ENCODE measurements around the gene RSPH6A. TPM values are rescaled to one million over a fixed set of nuclear protein-coding genes. Genes with fewer than 3 reads are reported as not detected.

RSPH6A gene
- 0.15 and 0.17 TPM in 2 replicates for total RNA-seq

GRCh38 chr19:45814851-45815480, at the start of gene RSPH6A:
Gene RSPH6A, minus strand, starts transcription at chr19:45815308. Its CDS starts 132 bp downstream, at chr19:45815176.

GRCh38 chr19:45863840-45864628, 48.9 kb upstream of the RSPH6A start, which contains the start of gene FOXA3:
Gene FOXA3, plus strand, starts transcription at chr19:45864326. Its CDS starts 131 bp downstream, at chr19:45864457.

GRCh38 chr19:45862564-45863334, 47.6 kb upstream of the RSPH6A start, which contains the start of gene SYMPK:
Gene SYMPK, minus strand, starts transcription at chr19:45863147. Its CDS starts 8,652 bp downstream, at chr19:45854495.

GRCh38 chr19:45792470-45793177, 22.5 kb downstream of the RSPH6A start, which contains the start of gene DMWD:
Gene DMWD, minus strand, starts transcription at chr19:45792845. Its CDS starts 89 bp downstream, at chr19:45792756.

GRCh38 chr19:45782162-45782691, 32.9 kb downstream of the RSPH6A start, which contains the start of gene DMPK:
Gene DMPK, minus strand, starts transcription at chr19:45782490. Its CDS starts 138 bp downstream, at chr19:45782352.

GRCh38 chr19:45768984-45769782, 45.9 kb downstream of the RSPH6A start, which contains the start of gene SIX5:
Gene SIX5, minus strand, starts transcription at chr19:45769252. Its CDS starts 408 bp downstream, at chr19:45768844.

Other genes starting within 250 kb of the RSPH6A start
- 5.5 and 6.5 TPM in 2 replicates for gene OPA3, start 230.5 kb downstream of the RSPH6A start, total RNA-seq
- gene GPR4, start 213.1 kb downstream of the RSPH6A start, total RNA-seq, result 0.17 and 0.73 TPM in 2 replicates
- gene EML2, start 175.9 kb downstream of the RSPH6A start, total RNA-seq, result 38.3 and 63.5 TPM in 2 replicates
- 0.29 TPM in 1 of 2 replicates, not detected in the other for gene GIPR, start 147.1 kb downstream of the RSPH6A start, total RNA-seq
- gene SNRPD2, start 123.4 kb downstream of the RSPH6A start, total RNA-seq, result 228 and 382 TPM in 2 replicates
- 9.6 and 11.1 TPM in 2 replicates for gene QPCTL, start 122.6 kb downstream of the RSPH6A start, total RNA-seq
- gene FBXO46, start 84.4 kb downstream of the RSPH6A start, total RNA-seq, result 5.2 and 9.1 TPM in 2 replicates
- gene MEIOSIN, start 81.9 kb downstream of the RSPH6A start, total RNA-seq, result not detected in 2 replicates
- gene SIX5, start 46.1 kb downstream of the RSPH6A start, total RNA-seq, result 11.2 and 18.9 TPM in 2 replicates
- gene DMPK, start 32.8 kb downstream of the RSPH6A start, total RNA-seq, result 27.3 and 94.1 TPM in 2 replicates
- 38.8 and 43.2 TPM in 2 replicates for gene DMWD, start 22.5 kb downstream of the RSPH6A start, total RNA-seq
- 36.5 and 42.3 TPM in 2 replicates for gene SYMPK, start 47.8 kb upstream of the RSPH6A start, total RNA-seq
- gene FOXA3, start 49.0 kb upstream of the RSPH6A start, total RNA-seq, result not detected in 2 replicates
- 27.5 and 43.8 TPM in 2 replicates for gene IRF2BP1, start 70.8 kb upstream of the RSPH6A start, total RNA-seq
- gene MYPOP, start 87.3 kb upstream of the RSPH6A start, total RNA-seq, result 2.5 and 2.8 TPM in 2 replicates
- not detected in 2 replicates for gene NANOS2, start 99.5 kb upstream of the RSPH6A start, total RNA-seq
- gene NOVA2, start 158.6 kb upstream of the RSPH6A start, total RNA-seq, result not detected in 2 replicates
- 6.1 and 8.6 TPM in 2 replicates for gene CCDC61, start 180.2 kb upstream of the RSPH6A start, total RNA-seq
- not detected in 2 replicates for gene PGLYRP1, start 207.7 kb upstream of the RSPH6A start, total RNA-seq
- gene IGFL4, start 225.7 kb upstream of the RSPH6A start, total RNA-seq, result not detected in 2 replicates

Measured in smooth muscle cell of trachea (primary cell).